Peyer's patch (tissue), 4 donors: Measurements from ENCODE around the gene SRP72. TPM values are rescaled to one million over a fixed set of nuclear protein-coding genes. Genes with fewer than 3 reads are reported as not detected.
A peak's percentile ranks its signal among the peaks of the same experiment; 100 is the strongest.

ENCODE experiments used
- DNase-seq, 3 donors: peaks; one replicate each; pipeline ENCODE4 v3.0.0-alpha.2; 2017 to 2019
- H3K27ac ChIP-seq, 4 donors: fragments of 200-600 bp; sonication (generic); one replicate each; pipeline ENCODE4 v1.5.1; 2016 to 2019
- H3K27me3 ChIP-seq, 2 donors: fragments of 200-600 bp; sonication (generic); one replicate each; pipeline ENCODE4 v1.5.1; 2019
- H3K36me3 ChIP-seq, 3 donors: fragments of 200-600 bp; sonication (generic); one replicate each; pipeline ENCODE4 v1.5.1; 2016 to 2019
- H3K4me1 ChIP-seq, 4 donors: fragments of 200-600 bp; sonication (generic); one replicate each; pipeline ENCODE4 v1.5.1; 2016 to 2019
- H3K4me3 ChIP-seq, 4 donors: fragments of 200-600 bp; sonication (generic); 1 replicate in 3 of 4; 2 replicates in 1 of 4; pipeline ENCODE4 v1.5.1; 2016 to 2019; ENCODE audit warnings: mild to moderate bottlenecking in 1 of 4
- H3K9me3 ChIP-seq, 4 donors: fragments of 200-600 bp; sonication (generic); one replicate each; pipeline ENCODE4 v1.5.1; 2016 to 2019; ENCODE audit warnings: mild to moderate bottlenecking in 1 of 4
- CTCF ChIP-seq, 6 experiments: fragments of 450-650 bp in 4 of 6; fragments of 200-600 bp in 2 of 6; sonication (generic) in 1 of 6; IDR thresholded peaks; one replicate each; pipeline ENCODE4 v1.5.1; 2017 to 2019; ENCODE audit warnings: antibody characterized with exemption in 6 of 6, mild to moderate bottlenecking in 3 of 6, moderate library complexity in 1 of 6
- POLR2A ChIP-seq, 2 donors: fragments of 450-650 bp; IDR thresholded peaks; one replicate each; pipeline ENCODE4 v1.5.1; 2017; ENCODE audit warnings: antibody characterized with exemption in 2 of 2, mild to moderate bottlenecking in 2 of 2, moderate library complexity in 2 of 2
- total RNA-seq, 4 donors: library from RNA; depleted of rRNA; stranded (reverse); fragments of >200 nt; gene quantifications; one replicate each; pipeline ENCODE4 v1.1.0, GENCODE V29; 2016

The SRP72 gene
- total RNA-seq, 4 donors from 2014 or later: 28.9 to 191 (median 38.4) TPM

- no peaks in the 10 kb centered on the region for H3K36me3 ChIP-seq
- no peak for DNase-seq
- no peaks in the 10 kb centered on the region for H3K4me1 ChIP-seq
- TF ChIP-seq CTCF (IDR thresholded peaks at IDR 0.05): no peak
- TF ChIP-seq POLR2A (IDR thresholded peaks at IDR 0.05): no peak
- H3K4me3 ChIP-seq: no peak overlapping the region
- no peak overlapping the region for H3K27ac ChIP-seq
- H3K27me3 ChIP-seq: no peaks in the 10 kb centered on the region
- no peaks in the 10 kb centered on the region for H3K9me3 ChIP-seq
Observed at GRCh38 chr4:56427179-56427578, 40.2 kb upstream of the SRP72 start.

GRCh38 chr4:56430203-56430602, 37.2 kb upstream of the SRP72 start:
- no peak for TF ChIP-seq CTCF (IDR thresholded peaks at IDR 0.05)
- TF ChIP-seq POLR2A (IDR thresholded peaks at IDR 0.05): no peak
- Histone ChIP-seq H3K9me3 (no peaks in the 10 kb centered on the region), H3K27me3 (no peaks in the 10 kb centered on the region), H3K4me1 (peaks cover 0 to 10% (median 0%) of the 10 kb centered on the region in 4 donors), H3K36me3 (no peaks in the 10 kb centered on the region), H3K4me3 (no peak overlapping the region), H3K27ac (no peak overlapping the region)
- no peak for DNase-seq

- H3K9me3 ChIP-seq: no peaks in the 10 kb centered on the region
- no peak overlapping the region for H3K27ac ChIP-seq
- H3K36me3 ChIP-seq: no peaks in the 10 kb centered on the region
- no peak for DNase-seq
- TF ChIP-seq CTCF (IDR thresholded peaks at IDR 0.05): no peak
- H3K4me3 ChIP-seq: no peak overlapping the region
- peaks cover 0 to 15% (median 0%) of the 10 kb centered on the region in 4 donors for H3K4me1 ChIP-seq
- H3K27me3 ChIP-seq: no peaks in the 10 kb centered on the region
Observed at GRCh38 chr4:56433280-56433679, 34.1 kb upstream of the SRP72 start.

GRCh38 chr4:56434599-56435139, 32.7 kb upstream of the SRP72 start:
- peak in 2 of 3 donors; percentile 39 to 68 for DNase-seq
- peak overlapping the region; percentile 77 to 82 (median 80) for H3K4me3 ChIP-seq
- H3K4me1 ChIP-seq: peaks cover 0 to 15% (median 0%) of the 10 kb centered on the region in 4 donors
- no peaks in the 10 kb centered on the region for H3K27me3 ChIP-seq
- peak overlapping the region; percentile 91 to 98 (median 92) for H3K27ac ChIP-seq
- no peak for TF ChIP-seq CTCF (IDR thresholded peaks at IDR 0.05)
- no peaks in the 10 kb centered on the region for H3K36me3 ChIP-seq
- H3K9me3 ChIP-seq: no peaks in the 10 kb centered on the region

GRCh38 chr4:56435140-56435926, 32.1 kb upstream of the SRP72 start, which contains the start of gene PPAT:
PPAT (minus strand) TSS chr4:56435615; CDS start chr4:56435477, 138 bp downstream.
- TF ChIP-seq CTCF (IDR thresholded peaks at IDR 0.05): peak in 5 of 6 experiments; percentile 24 to 61 (median 54)
- peak in 1 of 2 donors; percentile 64 for TF ChIP-seq POLR2A (IDR thresholded peaks at IDR 0.05)
- peak; percentile 97 to 99 (median 99) for DNase-seq
- Histone ChIP-seq H3K27ac (peak within 1 kb of the TSS; percentile 91 to 98 (median 92)), H3K4me3 (peak within 1 kb of the TSS; percentile 77 to 82 (median 80)), H3K9me3 (no peaks in the 10 kb centered on the region), H3K36me3 (no peaks in the 10 kb centered on the region), H3K4me1 (peaks cover 0 to 15% (median 0%) of the 10 kb centered on the region in 4 donors), H3K27me3 (no peaks in the 10 kb centered on the region)
